Thyroid gland (tissue), 4 donors: ENCODE data around the gene UGT3A1. TPM values are rescaled to one million over a fixed set of nuclear protein-coding genes. Genes with fewer than 3 reads are reported as not detected.

Experiments used
- DNase-seq, 2 donors: peaks; one replicate each; pipeline ENCODE4 v3.0.0-alpha.2; 2019
- H3K27ac ChIP-seq, 3 donors: fragments of 200-600 bp; sonication (generic); 1 replicate in 2 of 3; 2 replicates in 1 of 3; pipeline ENCODE4 v1.5.1; 2016 to 2019; ENCODE audit warnings: mild to moderate bottlenecking in 1 of 3, moderate library complexity in 1 of 3
- H3K27me3 ChIP-seq: fragments of 200-600 bp; sonication (generic); one replicate; pipeline ENCODE4 v1.5.1; 2019
- H3K36me3 ChIP-seq, 2 donors: fragments of 200-600 bp; sonication (generic); one replicate each; pipeline ENCODE4 v1.5.1; 2016 to 2019
- H3K4me1 ChIP-seq, 2 donors: fragments of 200-600 bp; sonication (generic); one replicate each; pipeline ENCODE4 v1.5.1; 2017 to 2019
- H3K4me3 ChIP-seq, 3 donors: fragments of 200-600 bp; sonication (generic); replicated peaks in 1 of 3; 1 replicate in 2 of 3; 2 replicates in 1 of 3; pipeline ENCODE4 v1.5.1; 2016; ENCODE audit warnings: mild to moderate bottlenecking in 1 of 3
- H3K9me3 ChIP-seq: fragments of 200-600 bp; sonication (generic); one replicate; pipeline ENCODE4 v1.5.1; 2017
- POLR2A ChIP-seq, 2 donors: fragments of 450-650 bp; IDR thresholded peaks; one replicate each; pipeline ENCODE4 v1.6.1; 2017; ENCODE audit warnings: antibody characterized with exemption in 2 of 2, mild to moderate bottlenecking in 2 of 2, moderate library complexity in 1 of 2
- WGBS, 2 donors: methylation state at CpG; one replicate each; pipeline ENCODE4 v1.1.5; 2017; 5-methylcytosine and 5-hydroxymethylcytosine counted together
- intact Hi-C: fragments of 100-400 bp; cut with DNase I; formaldehyde crosslinking; loops from one replicate; pipeline ENCODE4 v1.15.1; 2023
- total RNA-seq, 4 donors: library from RNA; depleted of rRNA; stranded (reverse); fragments of >200 nt; gene quantifications; one replicate each; pipeline ENCODE4 v1.2.3, GENCODE V29; 2016
- TF ChIP-seq, protein P1 (sequence below), 6 experiments: fragments of 200-600 bp in 3 of 6; fragments of 450-650 bp in 3 of 6; sonication (generic) in 3 of 6; IDR thresholded peaks; one replicate each; pipeline ENCODE4 v1.5.1; 2016 to 2019; ENCODE audit warnings: antibody characterized with exemption in 6 of 6, mild to moderate bottlenecking in 2 of 6, inconsistent platforms in 1 of 6, moderate library complexity in 1 of 6

The UGT3A1 gene
- total RNA-seq, 4 donors from 2014 or later: not detected

DNA sequence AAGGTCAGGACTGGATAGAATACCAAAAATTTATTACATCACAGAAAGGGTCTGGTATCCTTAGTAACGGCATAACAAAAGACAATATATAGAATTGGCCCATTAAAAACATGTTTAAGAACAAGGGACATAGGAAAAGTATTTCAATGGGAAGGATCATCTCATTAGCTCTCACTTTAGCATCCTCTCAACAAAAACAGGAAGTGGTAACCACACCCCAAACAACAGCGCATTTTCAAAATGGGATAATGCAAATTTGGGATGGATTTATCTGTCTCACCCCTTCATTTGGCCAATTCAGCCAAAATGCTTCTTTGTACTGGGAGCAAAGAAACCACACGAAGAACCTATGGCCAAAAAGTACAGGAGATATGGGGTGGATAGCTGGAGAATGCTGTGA, 9.8 kb upstream of the UGT3A1 start:
- Histone ChIP-seq H3K4me3 (no peak overlapping the region), H3K27ac (no peak overlapping the region), H3K36me3 (no peaks in the 10 kb centered on the region), H3K27me3 (no peaks in the 10 kb centered on the region), H3K9me3 (no peaks in the 10 kb centered on the region), H3K4me1 (no peaks in the 10 kb centered on the region)
- WGBS, 2 donors: 86 to 91% methylated on average over 3 of the region's 3 CpGs
- intact Hi-C loops: no loop called here
- TF ChIP-seq POLR2A (IDR thresholded peaks at IDR 0.05): no peak
- TF ChIP-seq, protein P1, sequence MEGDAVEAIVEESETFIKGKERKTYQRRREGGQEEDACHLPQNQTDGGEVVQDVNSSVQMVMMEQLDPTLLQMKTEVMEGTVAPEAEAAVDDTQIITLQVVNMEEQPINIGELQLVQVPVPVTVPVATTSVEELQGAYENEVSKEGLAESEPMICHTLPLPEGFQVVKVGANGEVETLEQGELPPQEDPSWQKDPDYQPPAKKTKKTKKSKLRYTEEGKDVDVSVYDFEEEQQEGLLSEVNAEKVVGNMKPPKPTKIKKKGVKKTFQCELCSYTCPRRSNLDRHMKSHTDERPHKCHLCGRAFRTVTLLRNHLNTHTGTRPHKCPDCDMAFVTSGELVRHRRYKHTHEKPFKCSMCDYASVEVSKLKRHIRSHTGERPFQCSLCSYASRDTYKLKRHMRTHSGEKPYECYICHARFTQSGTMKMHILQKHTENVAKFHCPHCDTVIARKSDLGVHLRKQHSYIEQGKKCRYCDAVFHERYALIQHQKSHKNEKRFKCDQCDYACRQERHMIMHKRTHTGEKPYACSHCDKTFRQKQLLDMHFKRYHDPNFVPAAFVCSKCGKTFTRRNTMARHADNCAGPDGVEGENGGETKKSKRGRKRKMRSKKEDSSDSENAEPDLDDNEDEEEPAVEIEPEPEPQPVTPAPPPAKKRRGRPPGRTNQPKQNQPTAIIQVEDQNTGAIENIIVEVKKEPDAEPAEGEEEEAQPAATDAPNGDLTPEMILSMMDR (IDR thresholded peaks at IDR 0.05): no peak
- no peak for DNase-seq

- Histone ChIP-seq H3K9me3 (no peaks in the 10 kb centered on the region), H3K27ac (no peak overlapping the region), H3K27me3 (no peaks in the 10 kb centered on the region), H3K36me3 (no peaks in the 10 kb centered on the region), H3K4me3 (no peak overlapping the region), H3K4me1 (no peaks in the 10 kb centered on the region)
- no peak for DNase-seq
- 74 to 79% methylated on average over 1 of the region's 1 CpG for WGBS, 2 donors
- intact Hi-C loops: no loop called here
- TF ChIP-seq, protein P1 (IDR thresholded peaks at IDR 0.05): no peak
- TF ChIP-seq POLR2A (IDR thresholded peaks at IDR 0.05): no peak
Observed at GRCh38 chr5:35999547-35999946, 8.4 kb upstream of the UGT3A1 start.

DNA sequence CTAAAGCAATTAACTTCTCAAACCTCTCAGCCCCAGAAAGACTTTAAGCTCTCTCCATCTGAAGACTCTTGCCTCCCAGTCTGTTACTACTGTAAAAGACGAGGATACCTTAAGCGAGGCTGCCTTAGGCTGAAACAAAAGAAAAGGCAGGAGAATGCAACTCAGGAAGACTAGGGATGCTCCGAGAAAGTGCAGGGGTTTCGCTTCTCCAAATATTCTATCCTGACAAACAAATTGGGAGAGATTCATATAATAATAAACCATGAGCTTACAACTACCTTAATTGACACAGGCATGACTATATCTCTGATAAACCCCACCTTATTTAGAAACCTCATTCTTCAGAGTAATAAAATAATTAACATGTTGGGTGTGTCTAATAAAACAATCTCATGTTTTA, 4.9 kb upstream of the UGT3A1 start:
- DNase-seq: no peak
- 87 to 95% methylated on average over 4 of the region's 4 CpGs for WGBS, 2 donors
- H3K9me3 ChIP-seq: no peaks in the 10 kb centered on the region
- H3K27me3 ChIP-seq: no peaks in the 10 kb centered on the region
- TF ChIP-seq, protein P1 (IDR thresholded peaks at IDR 0.05): no peak
- no peak for TF ChIP-seq POLR2A (IDR thresholded peaks at IDR 0.05)
- no peak overlapping the region for H3K27ac ChIP-seq
- no peaks in the 10 kb centered on the region for H3K4me1 ChIP-seq
- H3K36me3 ChIP-seq: no peaks in the 10 kb centered on the region
- H3K4me3 ChIP-seq: no peak overlapping the region
- intact Hi-C loops: no loop called here

DNA sequence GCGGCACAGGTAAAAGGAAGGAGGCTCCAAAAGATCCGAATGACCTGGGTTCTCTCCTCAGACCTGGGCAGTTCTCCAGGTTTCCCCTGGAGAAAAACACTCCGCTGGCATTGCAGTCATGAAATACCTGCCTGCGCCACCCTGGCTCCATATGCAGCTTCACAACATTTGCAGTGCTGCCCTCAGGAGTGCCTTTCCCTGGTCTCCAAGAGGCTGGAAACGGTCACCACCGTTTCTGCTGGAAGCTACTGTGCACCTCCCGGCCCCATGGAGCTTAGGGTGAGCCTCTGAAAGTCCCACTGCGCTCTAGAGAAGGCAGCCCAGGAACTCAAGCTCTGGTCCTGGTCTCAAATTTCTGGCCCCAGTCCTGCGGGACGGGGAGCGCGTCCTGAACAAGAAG, 670 bp downstream of the UGT3A1 start:
- H3K9me3 ChIP-seq: no peaks in the 10 kb centered on the region
- H3K4me3 ChIP-seq: no peak overlapping the region
- DNase-seq: no peak
- H3K27me3 ChIP-seq: no peaks in the 10 kb centered on the region
- 32 to 49% methylated on average over 12 of the region's 12 CpGs for WGBS, 2 donors
- H3K4me1 ChIP-seq: no peaks in the 10 kb centered on the region
- no peak for TF ChIP-seq POLR2A (IDR thresholded peaks at IDR 0.05)
- TF ChIP-seq, protein P1 (IDR thresholded peaks at IDR 0.05): no peak
- intact Hi-C loops: no loop called here
- no peaks in the 10 kb centered on the region for H3K36me3 ChIP-seq
- H3K27ac ChIP-seq: no peak overlapping the region

- WGBS, 2 donors: 47 to 79% methylated on average over 4 of the region's 4 CpGs
- Histone ChIP-seq H3K27ac (no peak overlapping the region), H3K4me1 (no peaks in the 10 kb centered on the region), H3K36me3 (no peaks in the 10 kb centered on the region), H3K27me3 (no peaks in the 10 kb centered on the region), H3K9me3 (no peaks in the 10 kb centered on the region), H3K4me3 (no peak overlapping the region)
- DNase-seq: no peak
- intact Hi-C loops: no loop called here
- TF ChIP-seq, protein P1 (IDR thresholded peaks at IDR 0.05): no peak
- no peak for TF ChIP-seq POLR2A (IDR thresholded peaks at IDR 0.05)
Observed at GRCh38 chr5:35988529-35988928, 2.7 kb downstream of the UGT3A1 start.
